Measurements from ENCODE around the gene NTF4.
"Not testable (repeated sequence)": the region's sequence is repeated elsewhere in the genome, so short reads cannot be mapped to it uniquely, and the experiment has no call there.

NTF4 gene

GRCh38 chr19:49086296-49086695, 21.7 kb upstream of the NTF4 start:
- DNase-seq, result no peak

- DNase-seq, result no peak
Measured at GRCh38 chr19:49085868-49086232, 21.2 kb upstream of the NTF4 start.

- DNase-seq, result peak; percentile 94
Measured at GRCh38 chr19:49085020-49085867, 20.6 kb upstream of the NTF4 start, which contains the start of gene SNRNP70. Gene SNRNP70 (plus strand): TSS chr19:49085451. CDS start chr19:49086415, 964 bp downstream.

- DNase-seq, result no peak
Measured at GRCh38 chr19:49084206-49085019, 19.8 kb upstream of the NTF4 start.

GRCh38 chr19:49081273-49081672, 16.7 kb upstream of the NTF4 start:
- DNase-seq, result no peak

- no peak for DNase-seq
Measured at GRCh38 chr19:49080392-49080791, 15.8 kb upstream of the NTF4 start.

- DNase-seq, result not testable (repeated sequence)
Measured at GRCh38 chr19:49074869-49075268, 10.3 kb upstream of the NTF4 start.

GRCh38 chr19:49073514-49074378, 9.1 kb upstream of the NTF4 start:
- DNase-seq, result no peak

GRCh38 chr19:49071860-49072547, 7.4 kb upstream of the NTF4 start:
- no peak for DNase-seq

- DNase-seq, result no peak
Measured at GRCh38 chr19:49070416-49070815, 5.8 kb upstream of the NTF4 start.

- no peak for DNase-seq
Measured at GRCh38 chr19:49069026-49069425, 4.4 kb upstream of the NTF4 start.

GRCh38 chr19:49067554-49067953, 2.9 kb upstream of the NTF4 start:
- no peak for DNase-seq

GRCh38 chr19:49065905-49066512, 1.4 kb upstream of the NTF4 start:
- DNase-seq, result no peak

- DNase-seq, result no peak
Measured at GRCh38 chr19:49064029-49064629, 489 bp downstream of the NTF4 start.

GRCh38 chr19:49061445-49061844, 3.2 kb downstream of the NTF4 start:
- DNase-seq, result no peak

- DNase-seq, result no peak
Measured at GRCh38 chr19:49061000-49061399, 3.6 kb downstream of the NTF4 start.

GRCh38 chr19:49059053-49059452, 5.6 kb downstream of the NTF4 start:
- no peak for DNase-seq

- DNase-seq, result no peak
Measured at GRCh38 chr19:49058562-49058961, 6.1 kb downstream of the NTF4 start.

- DNase-seq, result no peak
Measured at GRCh38 chr19:49057636-49058234, 6.9 kb downstream of the NTF4 start, which contains the start of gene CGB7. Gene CGB7 (minus strand): TSS chr19:49057749. CDS start chr19:49055375, 2,374 bp downstream.

- DNase-seq, result not testable (repeated sequence)
Measured at GRCh38 chr19:49056902-49057596, 7.6 kb downstream of the NTF4 start.
